ENCODE data around the gene C10orf95.
A peak's percentile ranks its signal among the peaks of the same experiment; 100 is the strongest.

DNA sequence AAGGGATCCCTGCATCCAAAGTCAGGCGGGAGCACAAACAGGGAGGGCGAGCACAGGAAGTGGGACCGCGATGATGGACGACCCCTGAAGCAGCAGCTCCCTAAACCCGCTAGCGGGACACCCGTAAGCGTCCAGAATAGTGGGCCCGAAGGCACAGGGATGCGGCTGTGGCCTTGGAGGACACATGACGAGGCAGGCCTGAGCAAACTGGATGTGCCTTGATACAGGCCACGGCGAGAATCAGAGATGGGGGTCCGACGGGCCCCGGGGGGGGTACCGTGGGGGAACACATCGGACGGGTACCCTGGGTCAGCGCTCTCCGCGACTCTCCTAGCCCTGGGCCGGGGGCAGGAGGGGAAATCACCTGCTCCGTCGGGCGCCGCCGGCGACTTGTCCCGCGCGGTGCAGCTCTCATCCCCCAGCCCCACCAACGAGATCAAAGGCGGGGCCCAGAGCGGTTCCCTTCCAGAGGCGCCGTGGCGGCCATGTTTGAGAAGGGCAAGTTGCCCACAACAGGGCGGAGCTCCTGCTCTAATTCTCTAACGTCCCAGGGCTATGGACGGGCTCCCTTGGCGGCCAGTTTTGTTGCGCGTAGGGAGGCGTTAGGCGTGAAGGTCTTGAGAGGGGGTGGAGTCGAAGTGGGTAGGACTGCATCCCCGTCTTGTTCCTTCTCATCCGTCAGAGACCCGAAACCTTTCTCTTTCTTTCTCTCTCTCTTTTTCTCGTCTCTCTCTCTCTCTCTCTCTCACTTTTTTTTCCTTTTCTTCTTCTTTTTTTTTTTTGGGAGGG, 19.0 kb downstream of the C10orf95 start, which contains the start of gene CUEDC2:
- TF ChIP-seq, protein P1, sequence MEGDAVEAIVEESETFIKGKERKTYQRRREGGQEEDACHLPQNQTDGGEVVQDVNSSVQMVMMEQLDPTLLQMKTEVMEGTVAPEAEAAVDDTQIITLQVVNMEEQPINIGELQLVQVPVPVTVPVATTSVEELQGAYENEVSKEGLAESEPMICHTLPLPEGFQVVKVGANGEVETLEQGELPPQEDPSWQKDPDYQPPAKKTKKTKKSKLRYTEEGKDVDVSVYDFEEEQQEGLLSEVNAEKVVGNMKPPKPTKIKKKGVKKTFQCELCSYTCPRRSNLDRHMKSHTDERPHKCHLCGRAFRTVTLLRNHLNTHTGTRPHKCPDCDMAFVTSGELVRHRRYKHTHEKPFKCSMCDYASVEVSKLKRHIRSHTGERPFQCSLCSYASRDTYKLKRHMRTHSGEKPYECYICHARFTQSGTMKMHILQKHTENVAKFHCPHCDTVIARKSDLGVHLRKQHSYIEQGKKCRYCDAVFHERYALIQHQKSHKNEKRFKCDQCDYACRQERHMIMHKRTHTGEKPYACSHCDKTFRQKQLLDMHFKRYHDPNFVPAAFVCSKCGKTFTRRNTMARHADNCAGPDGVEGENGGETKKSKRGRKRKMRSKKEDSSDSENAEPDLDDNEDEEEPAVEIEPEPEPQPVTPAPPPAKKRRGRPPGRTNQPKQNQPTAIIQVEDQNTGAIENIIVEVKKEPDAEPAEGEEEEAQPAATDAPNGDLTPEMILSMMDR (conservative IDR thresholded peaks at IDR 0.05; ENCODE audit: low read depth in 2 of 2) = 0 out of 4 replicates have a peak, but pooled peaks of 1 of the 2 experiments have one; percentile 20
- no peak for TF ChIP-seq EZH2 (IDR thresholded peaks at IDR 0.05; ENCODE audit: low read depth, unreplicated experiment)
- peak; percentile 85 for TF ChIP-seq POLR2AphosphoS5 (IDR thresholded peaks at IDR 0.05; ENCODE audit: low read depth)
- TF ChIP-seq, protein P2, sequence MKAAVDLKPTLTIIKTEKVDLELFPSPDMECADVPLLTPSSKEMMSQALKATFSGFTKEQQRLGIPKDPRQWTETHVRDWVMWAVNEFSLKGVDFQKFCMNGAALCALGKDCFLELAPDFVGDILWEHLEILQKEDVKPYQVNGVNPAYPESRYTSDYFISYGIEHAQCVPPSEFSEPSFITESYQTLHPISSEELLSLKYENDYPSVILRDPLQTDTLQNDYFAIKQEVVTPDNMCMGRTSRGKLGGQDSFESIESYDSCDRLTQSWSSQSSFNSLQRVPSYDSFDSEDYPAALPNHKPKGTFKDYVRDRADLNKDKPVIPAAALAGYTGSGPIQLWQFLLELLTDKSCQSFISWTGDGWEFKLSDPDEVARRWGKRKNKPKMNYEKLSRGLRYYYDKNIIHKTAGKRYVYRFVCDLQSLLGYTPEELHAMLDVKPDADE (IDR thresholded peaks at IDR 0.05) = peak; percentile 94
- TF ChIP-seq EZH2phosphoT487 (IDR thresholded peaks at IDR 0.05; ENCODE audit: unreplicated experiment) = no peak
- no peak for TF ChIP-seq JUNB (IDR thresholded peaks at IDR 0.05; ENCODE audit: unreplicated experiment)
- peak; percentile 76; the same call in 1 of the 2 replicates for TF ChIP-seq CREB1 (CRISPR knock-in tag; IDR thresholded peaks at IDR 0.05; ENCODE audit: low read depth)
- TF ChIP-seq STAT1 (IDR thresholded peaks at IDR 0.05; ENCODE audit: unreplicated experiment) = peak; percentile 37
- TF ChIP-seq, protein P3, sequence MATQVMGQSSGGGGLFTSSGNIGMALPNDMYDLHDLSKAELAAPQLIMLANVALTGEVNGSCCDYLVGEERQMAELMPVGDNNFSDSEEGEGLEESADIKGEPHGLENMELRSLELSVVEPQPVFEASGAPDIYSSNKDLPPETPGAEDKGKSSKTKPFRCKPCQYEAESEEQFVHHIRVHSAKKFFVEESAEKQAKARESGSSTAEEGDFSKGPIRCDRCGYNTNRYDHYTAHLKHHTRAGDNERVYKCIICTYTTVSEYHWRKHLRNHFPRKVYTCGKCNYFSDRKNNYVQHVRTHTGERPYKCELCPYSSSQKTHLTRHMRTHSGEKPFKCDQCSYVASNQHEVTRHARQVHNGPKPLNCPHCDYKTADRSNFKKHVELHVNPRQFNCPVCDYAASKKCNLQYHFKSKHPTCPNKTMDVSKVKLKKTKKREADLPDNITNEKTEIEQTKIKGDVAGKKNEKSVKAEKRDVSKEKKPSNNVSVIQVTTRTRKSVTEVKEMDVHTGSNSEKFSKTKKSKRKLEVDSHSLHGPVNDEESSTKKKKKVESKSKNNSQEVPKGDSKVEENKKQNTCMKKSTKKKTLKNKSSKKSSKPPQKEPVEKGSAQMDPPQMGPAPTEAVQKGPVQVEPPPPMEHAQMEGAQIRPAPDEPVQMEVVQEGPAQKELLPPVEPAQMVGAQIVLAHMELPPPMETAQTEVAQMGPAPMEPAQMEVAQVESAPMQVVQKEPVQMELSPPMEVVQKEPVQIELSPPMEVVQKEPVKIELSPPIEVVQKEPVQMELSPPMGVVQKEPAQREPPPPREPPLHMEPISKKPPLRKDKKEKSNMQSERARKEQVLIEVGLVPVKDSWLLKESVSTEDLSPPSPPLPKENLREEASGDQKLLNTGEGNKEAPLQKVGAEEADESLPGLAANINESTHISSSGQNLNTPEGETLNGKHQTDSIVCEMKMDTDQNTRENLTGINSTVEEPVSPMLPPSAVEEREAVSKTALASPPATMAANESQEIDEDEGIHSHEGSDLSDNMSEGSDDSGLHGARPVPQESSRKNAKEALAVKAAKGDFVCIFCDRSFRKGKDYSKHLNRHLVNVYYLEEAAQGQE (IDR thresholded peaks at IDR 0.05; ENCODE audit: unreplicated experiment) = no peak
- TF ChIP-seq NANOG (IDR thresholded peaks at IDR 0.05; ENCODE audit: borderline replicate concordance) = peak; percentile 23; the same call in 1 of the 2 replicates
- TF ChIP-seq, protein P4, sequence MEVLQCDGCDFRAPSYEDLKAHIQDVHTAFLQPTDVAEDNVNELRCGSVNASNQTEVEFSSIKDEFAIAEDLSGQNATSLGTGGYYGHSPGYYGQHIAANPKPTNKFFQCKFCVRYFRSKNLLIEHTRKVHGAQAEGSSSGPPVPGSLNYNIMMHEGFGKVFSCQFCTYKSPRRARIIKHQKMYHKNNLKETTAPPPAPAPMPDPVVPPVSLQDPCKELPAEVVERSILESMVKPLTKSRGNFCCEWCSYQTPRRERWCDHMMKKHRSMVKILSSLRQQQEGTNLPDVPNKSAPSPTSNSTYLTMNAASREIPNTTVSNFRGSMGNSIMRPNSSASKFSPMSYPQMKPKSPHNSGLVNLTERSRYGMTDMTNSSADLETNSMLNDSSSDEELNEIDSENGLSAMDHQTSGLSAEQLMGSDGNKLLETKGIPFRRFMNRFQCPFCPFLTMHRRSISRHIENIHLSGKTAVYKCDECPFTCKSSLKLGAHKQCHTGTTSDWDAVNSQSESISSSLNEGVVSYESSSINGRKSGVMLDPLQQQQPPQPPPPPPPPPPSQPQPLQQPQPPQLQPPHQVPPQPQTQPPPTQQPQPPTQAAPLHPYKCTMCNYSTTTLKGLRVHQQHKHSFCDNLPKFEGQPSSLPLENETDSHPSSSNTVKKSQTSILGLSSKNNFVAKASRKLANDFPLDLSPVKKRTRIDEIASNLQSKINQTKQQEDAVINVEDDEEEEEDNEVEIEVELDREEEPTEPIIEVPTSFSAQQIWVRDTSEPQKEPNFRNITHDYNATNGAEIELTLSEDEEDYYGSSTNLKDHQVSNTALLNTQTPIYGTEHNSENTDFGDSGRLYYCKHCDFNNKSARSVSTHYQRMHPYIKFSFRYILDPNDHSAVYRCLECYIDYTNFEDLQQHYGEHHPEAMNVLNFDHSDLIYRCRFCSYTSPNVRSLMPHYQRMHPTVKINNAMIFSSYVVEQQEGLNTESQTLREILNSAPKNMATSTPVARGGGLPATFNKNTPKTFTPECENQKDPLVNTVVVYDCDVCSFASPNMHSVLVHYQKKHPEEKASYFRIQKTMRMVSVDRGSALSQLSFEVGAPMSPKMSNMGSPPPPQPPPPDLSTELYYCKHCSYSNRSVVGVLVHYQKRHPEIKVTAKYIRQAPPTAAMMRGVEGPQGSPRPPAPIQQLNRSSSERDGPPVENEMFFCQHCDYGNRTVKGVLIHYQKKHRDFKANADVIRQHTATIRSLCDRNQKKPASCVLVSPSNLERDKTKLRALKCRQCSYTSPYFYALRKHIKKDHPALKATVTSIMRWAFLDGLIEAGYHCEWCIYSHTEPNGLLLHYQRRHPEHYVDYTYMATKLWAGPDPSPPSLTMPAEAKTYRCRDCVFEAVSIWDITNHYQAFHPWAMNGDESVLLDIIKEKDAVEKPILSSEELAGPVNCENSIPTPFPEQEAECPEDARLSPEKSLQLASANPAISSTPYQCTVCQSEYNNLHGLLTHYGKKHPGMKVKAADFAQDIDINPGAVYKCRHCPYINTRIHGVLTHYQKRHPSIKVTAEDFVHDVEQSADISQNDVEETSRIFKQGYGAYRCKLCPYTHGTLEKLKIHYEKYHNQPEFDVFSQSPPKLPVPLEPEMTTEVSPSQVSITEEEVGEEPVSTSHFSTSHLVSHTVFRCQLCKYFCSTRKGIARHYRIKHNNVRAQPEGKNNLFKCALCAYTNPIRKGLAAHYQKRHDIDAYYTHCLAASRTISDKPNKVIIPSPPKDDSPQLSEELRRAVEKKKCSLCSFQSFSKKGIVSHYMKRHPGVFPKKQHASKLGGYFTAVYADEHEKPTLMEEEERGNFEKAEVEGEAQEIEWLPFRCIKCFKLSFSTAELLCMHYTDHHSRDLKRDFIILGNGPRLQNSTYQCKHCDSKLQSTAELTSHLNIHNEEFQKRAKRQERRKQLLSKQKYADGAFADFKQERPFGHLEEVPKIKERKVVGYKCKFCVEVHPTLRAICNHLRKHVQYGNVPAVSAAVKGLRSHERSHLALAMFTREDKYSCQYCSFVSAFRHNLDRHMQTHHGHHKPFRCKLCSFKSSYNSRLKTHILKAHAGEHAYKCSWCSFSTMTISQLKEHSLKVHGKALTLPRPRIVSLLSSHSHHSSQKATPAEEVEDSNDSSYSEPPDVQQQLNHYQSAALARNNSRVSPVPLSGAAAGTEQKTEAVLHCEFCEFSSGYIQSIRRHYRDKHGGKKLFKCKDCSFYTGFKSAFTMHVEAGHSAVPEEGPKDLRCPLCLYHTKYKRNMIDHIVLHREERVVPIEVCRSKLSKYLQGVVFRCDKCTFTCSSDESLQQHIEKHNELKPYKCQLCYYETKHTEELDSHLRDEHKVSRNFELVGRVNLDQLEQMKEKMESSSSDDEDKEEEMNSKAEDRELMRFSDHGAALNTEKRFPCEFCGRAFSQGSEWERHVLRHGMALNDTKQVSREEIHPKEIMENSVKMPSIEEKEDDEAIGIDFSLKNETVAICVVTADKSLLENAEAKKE (CRISPR knock-in tag; IDR thresholded peaks at IDR 0.05) = no peak
